Measurements from ENCODE around the gene NUDCD3. TPM values are rescaled to one million over a fixed set of nuclear protein-coding genes. Genes with fewer than 3 reads are reported as not detected.

NUDCD3 gene
- total RNA-seq, 1 donor from 2014 or later = 59.5 TPM

DNA sequence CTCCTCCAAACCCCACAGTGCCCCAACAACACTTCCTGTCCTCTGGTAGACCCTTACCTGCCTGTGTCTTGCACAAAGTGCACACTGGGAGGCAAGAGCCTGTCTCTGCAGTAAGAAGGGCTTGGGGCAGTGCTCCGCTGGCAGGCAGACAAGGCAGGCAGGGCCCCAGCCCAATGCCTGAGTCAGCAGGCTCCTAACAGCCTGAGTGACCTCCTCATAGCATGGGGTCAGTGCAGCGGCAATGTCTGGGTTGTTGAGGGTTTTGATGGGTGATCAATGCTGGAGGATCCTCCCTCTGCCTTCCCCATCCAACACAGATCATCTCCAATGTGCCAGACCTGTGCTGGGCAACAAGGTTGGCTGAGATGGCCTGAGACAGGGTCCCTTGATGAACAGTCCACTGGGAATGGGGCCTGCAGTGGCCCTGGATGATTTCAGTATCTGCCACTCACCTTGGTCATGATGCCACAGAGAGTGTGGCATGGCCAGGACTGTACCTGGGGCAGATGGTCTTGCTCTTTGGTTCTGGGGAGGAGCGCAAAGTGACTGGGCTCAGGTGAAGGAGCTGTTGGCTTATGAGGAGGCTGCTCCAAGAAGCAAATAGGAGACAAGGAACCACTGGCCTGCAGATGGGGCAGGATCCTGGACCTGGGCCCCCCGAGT, 109.5 kb downstream of the NUDCD3 start:
- H3K27ac ChIP-seq (ENCODE audit: low read depth, low read length) = no peak overlapping the region
- H3K4me1 ChIP-seq (ENCODE audit: control insufficient read depth in 3 of 3, insufficient read depth in 3 of 3, low read length in 3 of 3) = peaks cover 42 to 53% (median 43%) of the 10 kb centered on the region in 3 donors
- H3K27me3 ChIP-seq (ENCODE audit: control insufficient read depth in 3 of 3, insufficient read depth in 3 of 3, low read length in 3 of 3) = no peaks in the 10 kb centered on the region
- peaks cover 13 to 21% (median 18%) of the 10 kb centered on the region in 3 donors for H3K36me3 ChIP-seq (ENCODE audit: control insufficient read depth in 3 of 3, insufficient read depth in 3 of 3, low read length in 3 of 3)
- peak overlapping the region in 1 of 3 donors; percentile 40 for H3K9ac ChIP-seq (ENCODE audit: low read depth in 1 of 3, low read length in 3 of 3)
- no peak overlapping the region for H3K4me3 ChIP-seq (ENCODE audit: low read length in 3 of 3)
- H3K9me3 ChIP-seq (ENCODE audit: control insufficient read depth in 3 of 3, low read length in 3 of 3) = no peaks in the 10 kb centered on the region

DNA sequence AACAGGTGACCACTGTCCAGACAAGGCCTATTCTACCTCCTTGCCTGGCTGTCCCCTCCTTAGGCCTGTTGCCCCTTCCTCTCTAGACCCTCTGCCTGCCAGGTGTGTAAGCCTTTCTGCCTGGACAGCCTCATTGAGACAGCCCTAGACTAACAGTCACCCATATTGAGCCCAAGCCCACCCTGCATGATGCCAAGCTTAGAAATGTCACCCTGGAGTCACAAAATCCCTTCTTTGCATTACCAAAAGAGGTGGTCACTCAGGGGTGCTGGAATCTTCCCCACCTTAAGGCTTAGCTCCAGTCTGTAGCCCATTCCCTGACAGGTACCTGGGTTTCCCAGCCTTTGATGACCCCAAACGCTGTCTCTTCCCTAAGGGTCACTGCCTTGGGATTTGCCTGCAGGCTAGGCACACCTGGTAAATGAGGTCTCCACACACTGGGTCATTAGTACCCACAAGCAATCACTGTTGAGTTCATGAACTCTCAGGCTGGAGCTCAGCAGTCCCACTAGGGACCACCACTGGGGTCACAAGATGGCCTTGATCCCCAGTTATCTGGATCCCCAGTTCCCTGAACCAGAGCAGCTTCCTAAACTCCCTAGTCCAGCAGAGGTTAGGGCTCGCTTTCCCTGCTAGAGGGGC, 110.1 kb downstream of the NUDCD3 start:
- Histone ChIP-seq H3K9ac (ENCODE audit: low read depth in 1 of 3, low read length in 3 of 3) (peak overlapping the region in 1 of 3 donors; percentile 40), H3K4me3 (ENCODE audit: low read length in 3 of 3) (no peak overlapping the region), H3K4me1 (ENCODE audit: control insufficient read depth in 3 of 3, insufficient read depth in 3 of 3, low read length in 3 of 3) (peaks cover 45 to 49% (median 45%) of the 10 kb centered on the region in 3 donors), H3K36me3 (ENCODE audit: control insufficient read depth in 3 of 3, insufficient read depth in 3 of 3, low read length in 3 of 3) (peaks cover 7 to 15% (median 13%) of the 10 kb centered on the region in 3 donors), H3K27me3 (ENCODE audit: control insufficient read depth in 3 of 3, insufficient read depth in 3 of 3, low read length in 3 of 3) (no peaks in the 10 kb centered on the region), H3K9me3 (ENCODE audit: control insufficient read depth in 3 of 3, low read length in 3 of 3) (no peaks in the 10 kb centered on the region), H3K27ac (ENCODE audit: low read depth, low read length) (no peak overlapping the region)

DNA sequence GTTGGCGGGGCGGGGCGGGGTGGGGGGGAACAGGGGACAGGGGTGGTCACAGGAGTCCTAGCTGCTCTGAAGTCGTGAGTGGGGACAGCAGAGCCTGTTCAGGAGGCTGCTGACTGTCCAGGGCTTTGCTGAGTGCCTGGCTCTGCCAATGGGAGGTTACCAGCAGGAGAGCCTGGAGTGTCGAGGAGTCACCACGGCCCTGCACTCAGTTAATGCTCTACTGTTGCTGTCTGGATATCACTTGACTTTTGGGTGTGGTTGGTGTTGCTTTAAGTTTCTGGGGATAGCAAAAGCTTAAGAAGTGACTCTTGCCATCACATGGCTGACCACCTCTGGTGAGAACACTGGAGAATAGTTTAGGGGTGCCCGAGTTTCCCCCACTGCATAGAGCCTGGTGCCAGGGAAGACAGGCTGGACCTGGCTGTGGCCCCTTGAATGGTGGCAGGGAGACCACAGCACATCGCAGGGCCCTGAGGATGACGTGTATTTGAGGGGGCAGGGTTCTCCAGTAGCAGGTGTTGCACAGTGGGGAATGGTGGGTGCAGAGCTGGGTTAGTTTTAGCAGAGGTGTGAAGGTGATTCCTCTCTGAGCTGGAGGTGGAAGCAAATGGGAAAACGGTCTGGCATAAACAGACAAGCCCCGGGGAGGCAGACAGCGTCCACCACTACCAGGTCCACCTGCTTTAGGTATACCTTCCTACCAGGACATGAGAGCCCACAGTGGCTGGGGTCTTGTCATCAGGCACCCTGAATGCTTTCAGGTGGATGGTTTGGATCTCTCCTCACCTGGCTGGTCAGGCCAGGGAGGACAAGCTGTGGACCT, 110.9 kb downstream of the NUDCD3 start:
- H3K36me3 ChIP-seq (ENCODE audit: control insufficient read depth in 3 of 3, insufficient read depth in 3 of 3, low read length in 3 of 3) = peaks cover under 1 to 8% (median 6%) of the 10 kb centered on the region in 3 donors
- H3K9ac ChIP-seq (ENCODE audit: low read depth in 1 of 3, low read length in 3 of 3) = no peak overlapping the region
- H3K27ac ChIP-seq (ENCODE audit: low read depth, low read length) = no peak overlapping the region
- no peaks in the 10 kb centered on the region for H3K9me3 ChIP-seq (ENCODE audit: control insufficient read depth in 3 of 3, low read length in 3 of 3)
- H3K4me3 ChIP-seq (ENCODE audit: low read length in 3 of 3) = no peak overlapping the region
- H3K27me3 ChIP-seq (ENCODE audit: control insufficient read depth in 3 of 3, insufficient read depth in 3 of 3, low read length in 3 of 3) = peaks cover 0 to 4% (median 0%) of the 10 kb centered on the region in 3 donors
- peaks cover 39 to 43% (median 42%) of the 10 kb centered on the region in 3 donors for H3K4me1 ChIP-seq (ENCODE audit: control insufficient read depth in 3 of 3, insufficient read depth in 3 of 3, low read length in 3 of 3)

DNA sequence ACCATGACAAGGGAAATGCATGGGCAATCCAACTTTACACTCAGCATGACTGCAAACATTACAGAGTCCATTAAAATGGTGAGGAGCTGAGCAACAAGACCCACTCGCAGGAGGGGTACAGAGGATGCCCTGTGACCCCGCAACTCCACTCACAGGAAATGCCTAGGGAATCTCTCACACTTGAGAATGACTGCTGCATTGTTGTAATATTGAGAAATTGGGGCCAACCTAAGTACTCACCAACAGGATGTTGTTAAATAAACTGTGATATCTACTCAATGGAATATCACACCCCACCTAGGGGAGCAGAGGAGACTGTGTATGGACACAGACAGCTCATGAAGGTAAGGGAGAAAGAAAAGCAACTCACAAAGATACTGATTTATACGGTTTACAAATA, 111.7 kb downstream of the NUDCD3 start:
- Histone ChIP-seq H3K4me1 (ENCODE audit: control insufficient read depth in 3 of 3, insufficient read depth in 3 of 3, low read length in 3 of 3) (peaks cover 33 to 35% (median 34%) of the 10 kb centered on the region in 3 donors), H3K9ac (ENCODE audit: low read depth in 1 of 3, low read length in 3 of 3) (no peak overlapping the region), H3K27ac (ENCODE audit: low read depth, low read length) (no peak overlapping the region), H3K27me3 (ENCODE audit: control insufficient read depth in 3 of 3, insufficient read depth in 3 of 3, low read length in 3 of 3) (peaks cover 0 to 4% (median 0%) of the 10 kb centered on the region in 3 donors), H3K9me3 (ENCODE audit: control insufficient read depth in 3 of 3, low read length in 3 of 3) (no peaks in the 10 kb centered on the region), H3K4me3 (ENCODE audit: low read length in 3 of 3) (no peak overlapping the region), H3K36me3 (ENCODE audit: control insufficient read depth in 3 of 3, insufficient read depth in 3 of 3, low read length in 3 of 3) (peaks cover 0 to 5% (median 2%) of the 10 kb centered on the region in 3 donors)

DNA sequence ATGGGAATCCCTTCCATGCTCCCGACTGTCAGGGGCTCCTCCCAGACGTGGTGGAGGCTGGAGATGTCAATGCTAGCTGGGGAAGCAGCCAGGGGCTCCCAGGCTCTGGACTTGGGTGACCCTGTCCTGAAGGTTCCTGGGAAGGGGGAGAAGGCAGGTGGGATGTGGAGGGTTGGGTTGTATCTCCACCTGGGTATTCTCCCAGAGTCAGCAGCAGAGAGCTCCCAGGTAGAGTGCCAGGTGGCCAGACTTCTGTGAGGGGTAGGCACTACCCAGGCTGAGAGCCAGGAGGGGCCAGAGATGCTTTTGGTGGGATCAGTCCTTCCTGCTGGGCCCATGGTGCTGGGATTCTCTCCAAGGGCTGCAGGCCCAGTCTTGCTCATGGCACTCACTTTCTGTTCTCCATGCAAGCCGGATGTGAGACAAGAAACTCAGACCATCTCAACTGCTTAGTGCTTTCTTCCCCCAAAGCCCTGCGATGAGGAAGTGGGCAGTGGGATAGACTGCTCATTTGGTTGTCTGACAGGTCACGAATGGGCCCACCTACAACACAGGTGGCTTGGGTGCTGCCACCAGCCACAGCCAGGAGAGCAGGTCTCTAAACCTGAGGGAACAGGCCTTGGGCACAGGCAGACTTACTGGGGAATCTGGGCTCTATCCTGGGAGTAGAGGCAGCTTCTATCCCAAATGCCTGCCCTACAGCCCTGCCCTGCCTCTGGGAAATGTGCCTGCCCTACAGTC, 112.6 kb downstream of the NUDCD3 start:
- peaks cover 0 to 5% (median 2%) of the 10 kb centered on the region in 3 donors for H3K36me3 ChIP-seq (ENCODE audit: control insufficient read depth in 3 of 3, insufficient read depth in 3 of 3, low read length in 3 of 3)
- no peak overlapping the region for H3K4me3 ChIP-seq (ENCODE audit: low read length in 3 of 3)
- peaks cover 0 to 4% (median 0%) of the 10 kb centered on the region in 3 donors for H3K27me3 ChIP-seq (ENCODE audit: control insufficient read depth in 3 of 3, insufficient read depth in 3 of 3, low read length in 3 of 3)
- H3K9ac ChIP-seq (ENCODE audit: low read depth in 1 of 3, low read length in 3 of 3) = no peak overlapping the region
- no peak overlapping the region for H3K27ac ChIP-seq (ENCODE audit: low read depth, low read length)
- no peaks in the 10 kb centered on the region for H3K9me3 ChIP-seq (ENCODE audit: control insufficient read depth in 3 of 3, low read length in 3 of 3)
- H3K4me1 ChIP-seq (ENCODE audit: control insufficient read depth in 3 of 3, insufficient read depth in 3 of 3, low read length in 3 of 3) = peaks cover 24 to 26% (median 25%) of the 10 kb centered on the region in 3 donors

DNA sequence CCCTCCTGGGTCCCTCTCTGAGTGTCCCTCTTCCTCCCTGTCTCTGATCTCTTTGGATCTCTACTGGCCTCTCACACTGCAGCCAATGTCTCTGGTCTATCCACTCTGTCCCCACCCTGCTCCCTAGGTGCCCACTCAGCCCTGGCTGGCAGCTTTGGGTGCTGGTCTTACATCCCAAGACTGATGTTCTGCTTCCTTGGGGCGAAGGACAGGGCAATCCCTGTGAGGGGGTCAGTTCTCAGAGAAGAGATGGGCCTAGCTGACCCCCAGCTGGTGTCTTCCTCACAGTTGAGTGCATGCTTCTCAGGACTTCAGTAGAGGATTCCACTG, 113.4 kb downstream of the NUDCD3 start:
- Histone ChIP-seq H3K4me3 (ENCODE audit: low read length in 3 of 3) (no peak overlapping the region), H3K36me3 (ENCODE audit: control insufficient read depth in 3 of 3, insufficient read depth in 3 of 3, low read length in 3 of 3) (peaks cover 0 to 2% (median 0%) of the 10 kb centered on the region in 3 donors)

DNA sequence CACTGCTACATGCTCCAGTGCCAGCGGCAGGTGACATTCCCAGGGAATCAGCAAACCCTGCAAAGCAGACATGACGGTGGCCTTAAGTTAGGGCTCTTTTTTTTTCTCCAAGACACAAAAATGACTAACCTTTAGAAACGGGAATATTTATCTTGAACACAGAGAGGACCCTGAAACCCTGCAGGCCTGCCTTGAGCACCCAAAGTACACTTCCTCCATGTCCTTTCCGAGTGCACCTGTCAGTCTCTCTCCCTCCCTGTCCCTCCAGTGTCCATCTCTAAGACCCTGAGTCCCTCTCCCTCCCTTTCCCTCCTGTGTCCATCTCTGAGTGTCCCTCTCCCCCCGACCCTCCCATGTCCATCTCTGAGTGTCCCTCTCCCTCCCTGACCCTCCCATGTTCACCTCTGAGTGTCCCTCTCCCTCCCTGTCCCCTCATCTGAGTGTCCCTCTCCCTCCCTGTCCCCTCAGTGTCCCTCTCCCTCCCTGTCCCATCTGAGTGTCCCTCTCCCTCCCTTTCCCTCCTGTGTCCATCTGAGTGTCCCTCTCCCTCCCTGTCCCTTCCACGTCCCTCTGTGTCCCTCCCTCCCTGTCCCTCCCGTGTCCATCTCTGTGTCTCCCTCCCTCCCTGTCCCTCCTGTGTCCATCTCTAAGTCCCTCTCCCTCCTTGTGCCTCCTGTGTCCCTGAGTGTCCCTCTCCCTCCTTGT, 113.9 kb downstream of the NUDCD3 start:
- no peak overlapping the region for H3K4me3 ChIP-seq (ENCODE audit: low read length in 3 of 3)
- H3K27ac ChIP-seq (ENCODE audit: low read depth, low read length) = no peak overlapping the region
- peaks cover 16 to 17% (median 17%) of the 10 kb centered on the region in 3 donors for H3K4me1 ChIP-seq (ENCODE audit: control insufficient read depth in 3 of 3, insufficient read depth in 3 of 3, low read length in 3 of 3)
- peaks cover 0 to 4% (median 0%) of the 10 kb centered on the region in 3 donors for H3K27me3 ChIP-seq (ENCODE audit: control insufficient read depth in 3 of 3, insufficient read depth in 3 of 3, low read length in 3 of 3)
- no peaks in the 10 kb centered on the region for H3K9me3 ChIP-seq (ENCODE audit: control insufficient read depth in 3 of 3, low read length in 3 of 3)
- H3K36me3 ChIP-seq (ENCODE audit: control insufficient read depth in 3 of 3, insufficient read depth in 3 of 3, low read length in 3 of 3) = peaks cover 0 to 2% (median 0%) of the 10 kb centered on the region in 3 donors
- H3K9ac ChIP-seq (ENCODE audit: low read depth in 1 of 3, low read length in 3 of 3) = peak overlapping the region in 1 of 3 donors; percentile 33

More for the DNA sequence above, 113.4 kb downstream of the NUDCD3 start:
- no peak overlapping the region for H3K27ac ChIP-seq (ENCODE audit: low read depth, low read length)
- H3K27me3 ChIP-seq (ENCODE audit: control insufficient read depth in 3 of 3, insufficient read depth in 3 of 3, low read length in 3 of 3) = peaks cover 0 to 4% (median 0%) of the 10 kb centered on the region in 3 donors
- H3K9ac ChIP-seq (ENCODE audit: low read depth in 1 of 3, low read length in 3 of 3) = peak overlapping the region in 1 of 3 donors; percentile 33
- no peaks in the 10 kb centered on the region for H3K9me3 ChIP-seq (ENCODE audit: control insufficient read depth in 3 of 3, low read length in 3 of 3)
- peaks cover 17 to 20% (median 19%) of the 10 kb centered on the region in 3 donors for H3K4me1 ChIP-seq (ENCODE audit: control insufficient read depth in 3 of 3, insufficient read depth in 3 of 3, low read length in 3 of 3)

DNA sequence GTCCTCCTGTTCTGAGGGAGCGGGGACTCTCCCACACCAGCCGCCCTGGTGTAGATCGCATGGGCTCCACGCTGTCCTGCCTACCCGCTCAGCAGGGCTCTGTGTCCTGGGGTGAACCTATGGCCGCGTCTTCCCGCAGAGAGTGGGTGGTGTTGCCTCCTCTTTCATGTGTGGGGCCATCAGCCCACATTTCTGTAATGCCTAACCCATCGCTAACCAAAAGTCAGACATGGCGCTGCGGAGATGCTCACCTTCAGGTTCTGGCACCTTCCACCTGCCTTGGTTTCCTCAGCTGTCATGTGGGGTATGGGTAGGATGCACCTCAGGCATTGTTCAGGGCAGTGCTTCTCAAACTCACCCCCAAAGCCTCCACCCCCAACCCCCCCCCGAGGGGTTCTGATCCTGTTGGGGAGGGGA, 114.5 kb downstream of the NUDCD3 start:
- no peaks in the 10 kb centered on the region for H3K36me3 ChIP-seq (ENCODE audit: control insufficient read depth in 3 of 3, insufficient read depth in 3 of 3, low read length in 3 of 3)
- no peaks in the 10 kb centered on the region for H3K9me3 ChIP-seq (ENCODE audit: control insufficient read depth in 3 of 3, low read length in 3 of 3)
- H3K4me1 ChIP-seq (ENCODE audit: control insufficient read depth in 3 of 3, insufficient read depth in 3 of 3, low read length in 3 of 3) = peaks cover 10 to 14% (median 12%) of the 10 kb centered on the region in 3 donors
- H3K4me3 ChIP-seq (ENCODE audit: low read length in 3 of 3) = no peak overlapping the region
- no peak overlapping the region for H3K9ac ChIP-seq (ENCODE audit: low read depth in 1 of 3, low read length in 3 of 3)
- H3K27me3 ChIP-seq (ENCODE audit: control insufficient read depth in 3 of 3, insufficient read depth in 3 of 3, low read length in 3 of 3) = peaks cover 0 to 4% (median 0%) of the 10 kb centered on the region in 3 donors
- no peak overlapping the region for H3K27ac ChIP-seq (ENCODE audit: low read depth, low read length)

DNA sequence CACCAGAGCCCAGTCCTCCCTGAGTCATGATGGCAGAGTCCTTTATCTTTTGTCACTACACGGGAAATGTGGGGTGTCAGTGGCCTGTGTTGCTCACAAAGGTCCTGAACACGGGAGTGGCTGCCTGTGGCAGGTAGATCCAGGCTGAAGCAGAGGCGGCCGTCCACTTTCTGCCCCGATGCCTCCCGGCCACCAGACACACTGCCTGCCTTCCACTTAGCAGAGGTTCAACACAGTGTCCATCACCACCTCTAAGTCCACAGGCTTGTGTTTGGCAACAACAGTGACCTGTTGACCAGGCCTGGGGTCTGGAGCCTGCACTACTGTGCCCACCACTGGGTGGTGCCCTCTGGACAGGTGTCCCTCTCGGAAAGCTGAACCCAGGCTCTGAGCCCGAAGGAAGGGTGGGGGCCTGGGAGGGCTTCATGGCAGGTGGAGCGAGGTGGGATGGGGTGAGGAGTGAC, 115.2 kb downstream of the NUDCD3 start:
- H3K4me1 ChIP-seq (ENCODE audit: control insufficient read depth in 3 of 3, insufficient read depth in 3 of 3, low read length in 3 of 3) = peaks cover 3 to 8% (median 5%) of the 10 kb centered on the region in 3 donors
- peak overlapping the region in 1 of 3 donors; percentile 33 for H3K9ac ChIP-seq (ENCODE audit: low read depth in 1 of 3, low read length in 3 of 3)
- H3K36me3 ChIP-seq (ENCODE audit: control insufficient read depth in 3 of 3, insufficient read depth in 3 of 3, low read length in 3 of 3) = no peaks in the 10 kb centered on the region
- no peak overlapping the region for H3K4me3 ChIP-seq (ENCODE audit: low read length in 3 of 3)
- no peak overlapping the region for H3K27ac ChIP-seq (ENCODE audit: low read depth, low read length)
- H3K27me3 ChIP-seq (ENCODE audit: control insufficient read depth in 3 of 3, insufficient read depth in 3 of 3, low read length in 3 of 3) = peaks cover 0 to 4% (median 0%) of the 10 kb centered on the region in 3 donors
- H3K9me3 ChIP-seq (ENCODE audit: control insufficient read depth in 3 of 3, low read length in 3 of 3) = no peaks in the 10 kb centered on the region

All from skeletal muscle tissue (tissue), 4 donors.